Measurements from ENCODE around the gene RFT1. TPM values are rescaled to one million over a fixed set of nuclear protein-coding genes. Genes with fewer than 3 reads are reported as not detected.
"Not testable (repeated sequence)": the region's sequence is repeated elsewhere in the genome, so short reads cannot be mapped to it uniquely, and the experiment has no call there.

RFT1 gene
- polyA plus RNA-seq, 5 donors: 21.3 to 25.4 (median 24.6) TPM

DNA sequence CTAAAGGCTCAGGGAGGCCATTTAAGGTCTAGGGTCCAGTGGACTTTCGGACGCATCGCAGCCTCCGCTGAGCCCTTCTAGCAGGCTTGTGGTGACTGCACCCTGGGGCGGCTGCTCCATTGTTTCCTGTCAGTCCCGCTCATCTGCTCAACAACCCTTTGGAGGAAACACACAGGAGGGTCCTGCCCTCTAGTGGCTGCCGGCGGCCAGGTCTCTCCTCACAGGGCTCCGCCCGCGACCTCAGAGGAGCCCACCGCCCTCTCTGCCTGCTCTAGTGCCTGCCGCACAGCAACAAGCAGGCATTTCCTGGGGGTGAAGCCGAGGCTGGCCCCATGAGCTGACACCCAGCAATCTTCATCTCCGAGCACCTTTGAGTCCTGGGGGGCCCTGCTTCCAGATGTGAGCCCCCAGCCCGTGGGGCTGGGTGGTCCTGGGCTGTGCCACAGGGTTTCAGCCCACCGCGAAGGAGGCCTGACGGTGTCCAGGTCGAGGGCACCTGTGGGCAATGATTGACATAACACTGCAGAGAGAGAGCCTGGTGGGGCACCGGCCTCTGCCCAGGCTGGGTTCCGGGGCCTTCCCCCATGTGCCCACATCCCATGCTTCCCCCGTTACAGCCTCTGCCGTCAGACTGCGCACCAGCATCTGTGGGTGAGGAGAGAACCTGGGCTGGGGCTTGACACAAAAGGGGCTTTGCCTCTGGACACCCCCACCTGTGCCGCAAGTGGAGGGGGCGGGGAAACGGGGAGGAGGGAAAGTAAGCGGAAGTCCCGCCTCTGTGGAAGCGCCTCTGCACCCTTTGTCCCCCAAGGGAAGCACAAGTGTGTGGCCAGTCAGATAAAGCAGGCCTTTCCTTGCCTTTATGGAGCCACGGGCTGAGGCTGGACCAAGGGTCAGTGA is 57.3 kb downstream of the RFT1 start:
- DNase-seq: peak; percentile 62 to 69

DNA sequence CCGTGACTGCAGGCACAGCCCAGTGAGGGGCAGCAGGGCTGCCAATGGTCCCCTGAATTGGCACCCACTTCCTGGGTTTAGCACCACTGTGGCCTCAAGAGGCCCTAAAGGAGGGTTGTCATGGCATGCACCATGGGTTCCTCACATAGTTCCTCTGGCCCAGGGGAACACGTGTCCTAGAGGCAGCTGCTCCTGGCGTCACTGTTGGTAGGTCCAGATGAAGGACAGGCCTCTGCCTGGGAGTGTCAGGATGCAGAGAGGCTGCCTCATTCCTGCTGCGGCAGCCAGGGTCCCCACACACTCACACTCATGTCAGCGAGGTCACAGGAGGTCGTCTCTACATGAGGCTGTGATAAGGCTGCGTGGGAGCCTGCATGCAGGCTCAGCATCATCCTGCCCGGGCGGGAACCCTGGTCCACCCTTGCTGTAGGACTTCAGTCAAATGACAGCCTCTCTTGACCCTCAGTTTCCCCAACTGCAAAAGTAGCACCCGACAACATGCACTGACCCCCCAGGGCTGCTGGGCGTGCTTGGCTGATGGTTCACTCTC is 58.3 kb downstream of the RFT1 start:
- no peak for DNase-seq

DNA sequence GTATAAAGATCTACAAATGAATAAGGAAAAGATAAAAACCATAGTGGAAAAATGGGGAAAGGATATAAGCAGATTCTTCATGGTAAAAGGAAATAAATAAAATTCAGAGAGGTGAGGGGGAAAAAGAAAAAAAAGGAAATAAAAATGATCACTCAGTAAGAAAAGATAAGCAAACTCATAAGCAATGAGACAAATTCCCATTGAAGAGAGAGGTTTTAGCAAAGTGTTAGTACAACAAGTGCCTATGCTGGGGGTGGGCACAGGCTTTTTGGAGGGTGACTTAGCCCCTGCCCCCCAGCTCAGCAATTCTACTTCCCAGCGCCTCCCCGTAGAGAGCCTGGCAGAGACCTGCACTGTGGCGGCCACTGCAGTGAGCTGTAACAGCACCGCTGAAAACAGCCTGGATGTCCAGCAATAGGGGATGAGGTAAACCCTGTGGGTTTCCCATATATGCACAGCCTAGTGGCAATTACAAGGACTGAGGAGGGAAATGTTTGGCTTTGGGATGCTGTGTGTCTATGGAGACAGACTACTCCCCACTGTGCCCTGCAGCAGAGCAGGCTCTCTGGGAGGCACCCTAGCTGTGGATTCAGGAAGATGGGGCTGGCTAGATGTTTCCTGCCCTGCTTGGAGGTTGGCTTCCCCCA is 60.7 kb downstream of the RFT1 start:
- no peak for DNase-seq

DNA sequence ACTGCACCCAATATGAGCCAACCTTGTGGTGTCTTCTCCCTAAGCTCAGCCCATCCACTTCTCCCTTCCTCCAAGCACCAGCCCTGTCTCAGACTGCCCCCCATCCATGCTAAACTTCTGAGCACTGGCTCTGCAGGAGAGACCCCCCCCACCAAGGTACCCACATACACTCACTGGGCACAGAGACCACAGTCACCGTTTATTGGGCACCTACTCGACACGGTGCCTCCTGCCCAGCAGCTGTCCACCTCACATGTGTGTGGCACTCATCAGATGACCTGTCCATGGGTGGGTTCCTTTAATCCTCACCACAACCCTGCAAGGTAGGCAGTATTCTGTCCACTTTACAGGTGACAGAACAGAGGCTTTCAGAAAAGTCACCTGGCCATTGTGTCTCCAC is 62.1 kb downstream of the RFT1 start:
- DNase-seq: no peak

DNA sequence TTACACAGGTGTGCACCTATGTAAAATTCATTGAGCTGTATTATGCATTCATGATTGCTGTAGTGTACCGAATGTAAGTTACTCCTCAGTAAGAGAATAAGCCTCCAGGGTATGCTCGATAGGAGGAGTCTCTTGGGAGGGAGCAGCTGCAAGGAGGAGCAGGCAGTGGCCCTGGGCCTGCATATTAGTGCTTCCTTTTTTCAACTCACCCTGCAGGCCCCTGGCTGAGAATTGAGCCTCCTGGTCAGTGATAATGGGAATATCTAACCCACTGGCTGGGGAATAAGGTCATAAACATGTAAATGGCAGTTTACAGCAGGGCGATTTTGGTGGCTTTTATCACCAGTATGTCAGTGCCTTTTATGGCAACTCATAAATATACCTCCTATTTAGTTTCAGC is 62.7 kb downstream of the RFT1 start:
- DNase-seq: no peak

DNA sequence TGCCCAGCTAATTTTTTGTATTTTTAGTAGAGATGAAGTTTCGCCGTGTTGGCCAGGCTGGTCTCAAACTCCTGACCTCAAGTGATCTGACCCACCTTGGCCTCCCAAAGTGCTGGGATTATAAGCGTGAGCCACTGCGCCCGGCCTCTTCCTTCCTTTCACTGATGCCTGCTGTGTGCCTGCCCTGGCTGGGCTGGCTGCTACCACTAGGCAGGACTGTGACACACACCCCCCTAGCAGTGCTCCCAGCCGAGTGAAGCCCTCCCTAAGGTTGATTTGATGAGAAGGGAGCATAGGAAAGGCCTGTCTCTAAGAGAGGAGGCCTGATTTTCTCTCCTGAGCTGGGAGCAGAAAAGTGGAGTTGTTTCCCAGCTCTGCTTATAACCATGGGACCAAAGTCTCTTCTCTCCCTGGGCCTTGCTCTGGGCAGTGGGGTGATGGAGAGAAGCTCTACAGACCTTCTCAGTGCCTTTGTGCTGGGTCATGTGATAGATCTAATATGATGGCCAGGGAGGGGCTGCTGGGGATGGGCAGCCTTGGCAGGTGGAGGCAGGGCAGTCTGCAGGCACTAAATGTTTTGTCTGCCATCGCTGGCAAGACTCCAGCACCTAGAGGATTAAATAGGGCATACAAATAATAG is 64.3 kb downstream of the RFT1 start:
- no peak for DNase-seq

DNA sequence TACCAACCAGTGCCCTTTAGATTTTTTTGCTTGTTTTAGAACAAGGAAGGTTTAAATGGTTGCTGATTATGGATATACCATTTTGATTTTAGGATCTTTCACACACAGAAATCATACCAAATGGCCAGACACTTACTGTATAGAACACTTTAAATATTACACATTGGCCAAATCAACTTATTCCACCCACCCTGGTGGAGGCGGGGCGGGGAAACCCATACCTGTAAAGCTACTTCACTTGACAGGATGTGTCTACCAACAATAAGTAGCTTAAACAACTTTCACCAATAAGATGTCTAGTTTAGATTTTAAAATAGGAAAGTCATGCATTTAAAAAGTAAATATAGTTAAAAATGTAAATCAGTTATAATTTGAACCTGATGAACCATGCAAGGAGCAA is 67.3 kb downstream of the RFT1 start:
- no peak for DNase-seq

DNA sequence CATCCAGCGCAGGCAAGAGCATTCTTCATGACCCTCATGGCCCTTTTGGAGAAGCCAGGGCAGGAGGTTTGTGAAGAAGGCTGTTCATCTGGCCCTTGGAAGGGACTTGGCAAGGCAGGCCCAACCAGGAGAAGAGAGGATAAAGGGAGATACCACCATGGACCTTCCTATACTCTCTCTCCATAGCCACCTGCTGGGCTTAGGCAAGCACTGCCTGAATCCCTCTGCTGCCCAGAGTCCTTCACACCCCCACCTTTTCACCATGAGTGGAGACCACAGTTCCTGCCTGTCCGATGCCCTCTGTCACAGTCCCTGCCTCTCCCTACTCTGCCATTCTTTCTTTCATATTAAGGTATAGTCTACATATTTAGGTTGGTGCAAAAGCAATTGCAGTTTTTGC is 73.8 kb downstream of the RFT1 start:
- no peak for DNase-seq

DNA sequence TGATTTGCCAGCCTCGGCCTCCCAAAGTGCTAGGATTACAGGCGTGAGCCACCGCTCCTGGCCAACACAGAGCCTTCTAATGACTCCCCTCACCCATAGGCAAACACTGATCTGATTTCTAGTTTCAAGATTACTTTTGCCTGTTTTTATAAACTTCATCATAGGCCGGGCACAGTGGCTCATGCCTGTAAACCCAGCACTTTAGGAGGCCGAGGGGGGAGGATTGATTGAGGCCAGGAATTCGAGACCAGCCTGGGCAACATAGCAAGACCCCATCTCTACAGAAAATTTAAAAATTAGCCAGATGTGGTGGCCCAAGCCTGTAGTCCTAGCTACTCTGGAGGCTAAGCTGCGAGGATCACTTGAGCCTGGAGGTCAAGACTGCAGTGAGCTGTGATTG is 76.0 kb downstream of the RFT1 start:
- not testable (repeated sequence) for DNase-seq

DNA sequence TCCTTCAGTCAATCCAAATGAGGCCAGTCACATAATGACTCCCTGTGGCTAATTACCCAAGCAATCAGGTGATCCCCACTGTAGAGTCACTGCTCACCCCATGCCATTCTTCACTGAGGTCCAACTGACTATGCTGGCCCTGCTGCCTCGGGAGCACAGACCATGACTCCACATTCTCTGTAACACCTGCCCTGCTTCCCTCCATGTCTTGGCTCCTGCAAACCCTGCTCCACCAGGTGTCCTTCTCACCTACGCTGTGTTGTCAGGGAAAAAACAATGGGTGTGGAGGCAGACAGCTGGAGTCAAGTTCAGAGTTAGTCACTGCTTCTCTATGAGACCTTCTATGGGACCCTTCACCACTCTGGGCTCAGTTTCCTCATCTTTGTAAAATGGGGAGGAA is 78.3 kb downstream of the RFT1 start:
- no peak for DNase-seq

DNA sequence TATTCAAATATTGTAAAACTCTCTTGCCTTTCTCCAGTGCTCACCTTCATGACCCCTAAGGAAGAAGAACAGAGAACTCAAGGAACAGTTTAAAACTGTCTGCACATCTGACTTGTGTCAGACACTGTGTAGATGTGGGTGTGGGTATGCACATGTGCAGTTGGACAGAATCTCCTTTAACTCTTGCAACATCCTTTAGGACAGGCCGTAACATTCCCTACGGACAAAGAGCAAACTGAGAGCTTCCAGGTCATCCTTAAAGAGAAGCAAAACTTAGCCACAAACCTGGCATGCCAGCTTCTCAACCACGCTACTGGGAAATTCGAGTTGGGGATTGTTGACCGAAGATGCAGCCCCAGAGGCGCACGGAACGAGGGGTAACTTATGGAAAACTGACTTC is 80.2 kb downstream of the RFT1 start:
- no peak for DNase-seq

DNA sequence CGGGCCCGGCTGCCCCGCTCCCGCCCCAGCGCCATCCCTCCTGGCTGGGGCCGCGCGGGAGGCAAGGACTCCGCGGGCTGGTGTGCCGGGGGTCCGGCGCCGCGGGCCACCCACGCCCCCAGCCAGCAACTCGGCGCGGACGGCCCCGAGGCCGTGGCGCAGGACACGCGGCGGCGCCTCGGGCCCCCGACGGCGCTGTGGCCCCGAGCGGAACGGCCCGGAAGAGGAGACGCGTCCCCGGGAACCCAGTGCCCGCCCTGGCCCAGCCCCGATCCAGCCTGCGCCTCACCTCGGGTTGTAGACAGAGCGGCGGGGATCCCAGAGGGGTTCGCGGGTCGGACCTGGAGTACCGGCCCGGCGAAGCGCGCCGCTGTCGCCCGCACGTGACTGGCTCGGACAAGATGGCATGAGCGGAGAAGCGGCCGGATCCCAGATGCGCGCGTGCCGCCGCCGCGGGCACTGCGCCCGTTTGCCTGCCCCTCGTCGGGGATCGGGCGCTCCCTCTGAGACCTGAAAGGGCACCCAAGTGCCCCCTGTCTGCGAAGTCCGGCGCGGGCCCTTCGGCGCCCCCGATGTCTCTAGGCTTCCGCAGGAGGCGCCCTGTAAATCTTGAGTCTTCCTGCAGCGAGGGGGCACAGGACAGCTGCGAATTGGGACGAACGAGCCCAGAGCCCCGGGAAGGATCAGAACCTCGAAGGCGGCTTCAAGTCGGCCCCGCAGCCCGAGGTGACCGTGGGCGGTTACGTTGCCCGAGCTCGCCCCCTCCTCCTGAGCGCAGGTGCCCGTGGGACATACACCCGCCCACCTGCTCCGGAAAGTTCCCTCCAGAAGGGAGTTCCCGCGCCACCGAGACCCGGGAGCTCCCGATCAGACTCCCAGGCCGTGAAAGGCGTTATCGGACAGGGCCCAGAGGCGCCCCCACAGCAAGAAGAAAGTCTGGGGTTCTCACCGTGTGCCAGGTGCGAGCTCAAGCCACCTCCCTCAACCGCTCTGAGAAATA is 83.8 kb downstream of the RFT1 start:
- peak; percentile 40 to 42 for DNase-seq

DNA sequence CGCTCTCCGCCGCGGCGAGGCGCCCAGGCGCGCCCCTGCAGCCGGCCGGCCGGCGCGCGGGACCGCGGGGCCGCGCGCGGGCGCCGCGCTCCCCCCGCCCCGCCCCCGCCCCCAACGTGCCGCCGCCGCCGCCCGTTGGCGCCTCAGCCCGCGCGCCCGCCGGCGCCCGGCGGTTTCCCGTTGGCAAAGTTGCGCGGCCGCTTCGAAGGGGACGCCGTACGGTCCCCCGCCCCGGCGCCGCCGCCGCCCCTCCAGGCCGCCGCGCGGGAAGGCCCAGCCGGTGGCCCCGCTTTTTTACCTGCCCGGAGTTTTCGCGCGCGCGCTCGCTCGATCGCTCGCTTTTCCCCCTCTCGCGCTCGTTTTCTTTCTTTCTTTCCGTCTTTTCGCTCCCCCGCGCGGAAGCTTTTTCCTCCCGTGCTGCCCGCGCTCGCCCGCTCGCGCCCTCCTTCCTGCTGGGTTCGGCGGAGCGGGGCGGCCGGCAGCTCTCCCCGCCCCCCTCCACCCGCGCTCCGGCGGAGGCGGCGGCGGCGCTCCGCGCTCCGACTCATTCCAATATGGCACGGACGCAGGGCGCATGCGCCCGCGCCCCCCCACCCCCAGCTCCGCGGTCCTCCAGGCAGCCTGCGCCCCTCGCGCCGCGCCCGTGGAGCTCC is 84.6 kb downstream of the RFT1 start, which contains the start of gene SFMBT1:
SFMBT1 (minus strand) TSS at position 556 of the 653 bp plus-strand sequence. CDS start 76,945 bp downstream, outside the sequence.
- DNase-seq: peak; percentile 75

DNA sequence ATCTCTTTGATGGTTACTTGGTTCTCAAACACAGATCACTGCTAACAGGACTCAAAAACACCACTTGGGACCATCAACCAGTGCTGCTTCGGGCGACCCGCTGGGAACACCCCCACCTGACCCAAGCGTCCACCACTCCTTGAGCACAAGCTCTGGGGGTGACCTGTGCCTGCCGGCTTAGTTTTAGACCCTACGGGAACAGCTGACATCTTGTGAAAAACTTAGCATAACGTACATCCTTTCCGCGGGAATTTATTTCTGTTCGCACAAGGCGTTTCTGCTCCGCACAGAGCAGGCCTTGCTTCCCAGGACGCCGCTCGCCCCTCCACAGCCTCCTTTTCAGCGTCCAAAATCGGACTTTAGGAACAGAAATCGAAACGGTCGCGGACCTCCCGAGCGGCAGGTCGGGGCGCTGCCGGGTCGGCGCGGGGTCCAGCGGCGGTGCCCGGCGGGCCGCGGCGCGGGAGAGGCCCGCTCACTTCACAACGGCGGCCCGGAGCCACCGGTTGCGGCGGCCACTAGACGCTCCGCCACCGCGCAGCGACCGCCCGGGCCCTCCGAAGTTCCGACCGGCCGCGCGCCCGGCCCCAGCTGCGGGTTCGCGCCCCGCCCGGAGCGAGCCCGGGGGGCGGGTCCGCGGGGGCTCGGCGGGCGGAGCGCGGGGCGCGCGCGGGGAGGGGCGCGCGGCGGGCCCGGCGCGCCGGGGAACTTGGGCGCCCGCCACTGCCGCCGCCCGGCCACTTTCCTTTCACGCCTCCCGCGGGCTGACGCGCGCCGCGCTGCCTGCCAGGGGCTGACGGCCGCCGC is 85.3 kb downstream of the RFT1 start:
- DNase-seq: peak; percentile 46 to 55

DNA sequence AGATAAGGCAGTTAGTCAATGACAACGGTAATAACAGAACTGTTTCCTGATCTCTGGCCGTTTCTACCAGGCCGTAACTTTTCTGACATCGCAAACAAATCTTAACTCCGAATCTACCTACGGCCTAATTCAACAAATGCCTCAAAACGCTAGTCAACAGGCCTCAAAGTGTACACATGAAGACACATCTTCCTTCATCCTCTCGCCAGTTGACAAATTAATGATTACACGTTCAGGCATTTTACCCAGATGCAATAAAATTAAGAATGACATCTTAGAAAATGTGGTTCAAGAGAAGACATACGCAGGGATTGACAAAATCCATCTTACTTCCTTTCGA is 85.9 kb downstream of the RFT1 start:
- DNase-seq: no peak

DNA sequence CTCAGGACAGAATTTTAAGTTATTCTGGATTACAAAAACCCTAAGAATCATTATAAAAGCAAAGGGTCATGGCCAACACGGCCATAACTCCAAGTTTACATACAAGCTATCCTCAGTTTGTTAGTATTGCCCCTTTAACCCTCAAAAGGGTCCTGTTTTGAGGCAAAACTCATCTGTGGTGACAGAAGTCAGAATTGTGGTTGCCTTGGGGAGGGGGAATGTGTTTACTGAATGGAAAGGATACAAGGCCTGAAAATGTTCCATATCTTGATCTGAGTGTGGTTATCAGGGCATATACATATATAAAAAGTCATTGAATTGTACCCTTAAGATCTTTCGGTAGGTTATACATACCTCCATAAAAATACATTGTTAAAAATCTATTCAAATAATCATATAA is 86.5 kb downstream of the RFT1 start:
- no peak for DNase-seq

DNA sequence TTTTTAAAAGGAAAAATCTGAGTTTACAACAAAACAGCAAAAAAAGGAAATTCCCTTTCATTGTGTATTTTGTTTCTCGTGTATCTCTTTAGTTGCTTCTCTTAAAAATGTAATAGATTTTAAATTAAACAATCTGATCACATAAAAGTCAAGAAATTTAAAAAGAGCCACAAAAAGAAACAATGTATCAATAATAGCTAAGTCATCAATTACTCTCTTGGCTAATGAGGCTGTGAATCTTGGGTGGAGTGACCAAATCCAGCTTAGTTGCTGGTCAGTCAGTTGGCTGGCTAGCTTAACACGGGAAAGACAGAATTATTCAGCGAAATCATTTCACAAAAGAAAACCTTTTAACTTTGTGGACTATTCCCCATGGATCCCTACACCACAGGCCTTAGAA is 87.6 kb downstream of the RFT1 start:
- no peak for DNase-seq

DNA sequence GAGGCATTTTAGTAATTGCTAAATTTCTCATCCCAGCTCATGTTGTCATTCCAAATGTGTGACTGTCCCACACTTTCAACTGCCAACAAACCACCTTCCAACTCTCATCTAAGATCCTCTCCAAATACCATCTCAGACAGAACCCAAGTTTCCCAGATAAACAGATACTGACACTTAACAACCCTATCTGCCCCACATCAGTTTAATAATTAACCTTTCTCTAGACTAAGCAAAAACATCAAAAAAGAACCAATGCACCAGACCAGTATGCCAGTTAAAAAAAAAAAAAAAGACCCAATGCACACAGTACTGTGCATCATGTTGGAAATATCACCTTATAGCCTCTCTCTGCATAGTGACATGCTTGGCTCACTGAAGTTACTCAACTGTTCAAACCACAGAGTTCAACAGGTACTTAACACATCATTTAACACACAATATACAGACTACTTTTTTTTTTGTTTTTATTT is 89.8 kb downstream of the RFT1 start:
- no peak for DNase-seq

DNA sequence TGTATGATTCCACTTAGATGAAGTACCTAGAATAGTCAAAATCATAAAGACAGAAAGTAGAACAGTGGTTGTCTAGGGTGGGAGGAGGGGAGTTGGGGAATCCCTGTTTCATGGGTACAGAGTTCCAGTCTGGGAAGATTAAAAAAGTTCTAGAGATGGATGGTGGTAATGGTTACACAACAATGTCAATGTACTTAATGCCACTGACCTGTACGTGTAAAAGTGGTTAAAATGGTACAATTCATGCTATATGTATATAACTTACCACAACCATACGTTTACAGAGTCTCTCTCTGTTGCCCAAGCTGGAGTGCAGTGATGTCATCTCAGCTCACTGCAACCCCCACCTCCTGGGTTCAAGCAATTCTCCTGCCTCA is 90.9 kb downstream of the RFT1 start:
- DNase-seq: no peak
